ENCODE results near the gene IKBIP.

The IKBIP gene

GRCh38 chr12:98644712-98645571, at the start of gene IKBIP, which contains the start of gene APAF1 (continued):
- TF ChIP-seq, protein P1, sequence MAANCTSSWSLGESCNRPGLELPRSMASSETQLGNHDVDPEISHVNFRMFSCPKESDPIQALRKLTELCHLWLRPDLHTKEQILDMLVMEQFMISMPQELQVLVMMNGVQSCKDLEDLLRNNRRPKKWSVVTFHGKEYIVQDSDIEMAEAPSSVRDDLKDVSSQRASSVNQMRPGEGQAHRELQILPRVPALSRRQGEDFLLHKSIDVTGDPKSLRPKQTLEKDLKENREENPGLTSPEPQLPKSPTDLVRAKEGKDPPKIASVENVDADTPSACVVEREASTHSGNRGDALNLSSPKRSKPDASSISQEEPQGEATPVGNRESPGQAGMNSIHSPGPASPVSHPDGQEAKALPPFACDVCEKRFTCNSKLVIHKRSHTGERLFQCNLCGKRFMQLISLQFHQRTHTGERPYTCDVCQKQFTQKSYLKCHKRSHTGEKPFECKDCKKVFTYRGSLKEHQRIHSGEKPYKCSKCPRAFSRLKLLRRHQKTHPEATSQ (tag by site-specific recombination; IDR thresholded peaks at IDR 0.05): peak; percentile 81; the same call in 1 of the 2 replicates
- TF ChIP-seq ZNF701 (tag by site-specific recombination; IDR thresholded peaks at IDR 0.05) (no peak), ZNF433 (tag by site-specific recombination; IDR thresholded peaks at IDR 0.05; ENCODE audit: low read depth) (no peak; the same call in 1 of the 2 replicates), KLF9 (tag by site-specific recombination; IDR thresholded peaks at IDR 0.05; ENCODE audit: low read depth) (peak; percentile 96), ZNF335 (tag by site-specific recombination; conservative IDR thresholded peaks at IDR 0.05) (peak; percentile 75), EGR2 (tag by site-specific recombination; IDR thresholded peaks at IDR 0.05; ENCODE audit: low read depth) (peak; percentile 82), ZIC2 (tag by site-specific recombination; IDR thresholded peaks at IDR 0.05) (peak; percentile 47; the same call in 1 of the 2 replicates), ZBTB10 (tag by site-specific recombination; IDR thresholded peaks at IDR 0.05) (peak; percentile 98), ELK4 (IDR thresholded peaks at IDR 0.05; ENCODE audit: borderline replicate concordance, low read depth, low read length) (no peak), KLF8 (tag by site-specific recombination; IDR thresholded peaks at IDR 0.05) (peak; percentile 69), HOXA7 (CRISPR knock-in tag; IDR thresholded peaks at IDR 0.05; ENCODE audit: borderline replicate concordance) (no peak), KLF7 (tag by site-specific recombination; IDR thresholded peaks at IDR 0.05; ENCODE audit: borderline replicate concordance) (peak; percentile 67; the same call in 1 of the 2 replicates), ZNF341 (tag by site-specific recombination; IDR thresholded peaks at IDR 0.05; ENCODE audit: low read depth) (peak; percentile 34; the same call in 1 of the 2 replicates)
- TF ChIP-seq, protein P2, sequence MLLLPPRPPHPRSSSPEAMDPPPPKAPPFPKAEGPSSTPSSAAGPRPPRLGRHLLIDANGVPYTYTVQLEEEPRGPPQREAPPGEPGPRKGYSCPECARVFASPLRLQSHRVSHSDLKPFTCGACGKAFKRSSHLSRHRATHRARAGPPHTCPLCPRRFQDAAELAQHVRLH (tag by site-specific recombination; IDR thresholded peaks at IDR 0.05): peak; percentile 49; the same call in 1 of the 2 replicates
- TF ChIP-seq, protein P3, sequence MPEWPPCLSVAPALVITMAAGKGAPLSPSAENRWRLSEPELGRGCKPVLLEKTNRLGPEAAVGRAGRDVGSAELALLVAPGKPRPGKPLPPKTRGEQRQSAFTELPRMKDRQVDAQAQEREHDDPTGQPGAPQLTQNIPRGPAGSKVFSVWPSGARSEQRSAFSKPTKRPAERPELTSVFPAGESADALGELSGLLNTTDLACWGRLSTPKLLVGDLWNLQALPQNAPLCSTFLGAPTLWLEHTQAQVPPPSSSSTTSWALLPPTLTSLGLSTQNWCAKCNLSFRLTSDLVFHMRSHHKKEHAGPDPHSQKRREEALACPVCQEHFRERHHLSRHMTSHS (tag by site-specific recombination; IDR thresholded peaks at IDR 0.05): no peak
- TF ChIP-seq, protein P4, sequence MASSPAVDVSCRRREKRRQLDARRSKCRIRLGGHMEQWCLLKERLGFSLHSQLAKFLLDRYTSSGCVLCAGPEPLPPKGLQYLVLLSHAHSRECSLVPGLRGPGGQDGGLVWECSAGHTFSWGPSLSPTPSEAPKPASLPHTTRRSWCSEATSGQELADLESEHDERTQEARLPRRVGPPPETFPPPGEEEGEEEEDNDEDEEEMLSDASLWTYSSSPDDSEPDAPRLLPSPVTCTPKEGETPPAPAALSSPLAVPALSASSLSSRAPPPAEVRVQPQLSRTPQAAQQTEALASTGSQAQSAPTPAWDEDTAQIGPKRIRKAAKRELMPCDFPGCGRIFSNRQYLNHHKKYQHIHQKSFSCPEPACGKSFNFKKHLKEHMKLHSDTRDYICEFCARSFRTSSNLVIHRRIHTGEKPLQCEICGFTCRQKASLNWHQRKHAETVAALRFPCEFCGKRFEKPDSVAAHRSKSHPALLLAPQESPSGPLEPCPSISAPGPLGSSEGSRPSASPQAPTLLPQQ (tag by site-specific recombination; IDR thresholded peaks at IDR 0.05): peak; percentile 97
- TF ChIP-seq, protein P5, sequence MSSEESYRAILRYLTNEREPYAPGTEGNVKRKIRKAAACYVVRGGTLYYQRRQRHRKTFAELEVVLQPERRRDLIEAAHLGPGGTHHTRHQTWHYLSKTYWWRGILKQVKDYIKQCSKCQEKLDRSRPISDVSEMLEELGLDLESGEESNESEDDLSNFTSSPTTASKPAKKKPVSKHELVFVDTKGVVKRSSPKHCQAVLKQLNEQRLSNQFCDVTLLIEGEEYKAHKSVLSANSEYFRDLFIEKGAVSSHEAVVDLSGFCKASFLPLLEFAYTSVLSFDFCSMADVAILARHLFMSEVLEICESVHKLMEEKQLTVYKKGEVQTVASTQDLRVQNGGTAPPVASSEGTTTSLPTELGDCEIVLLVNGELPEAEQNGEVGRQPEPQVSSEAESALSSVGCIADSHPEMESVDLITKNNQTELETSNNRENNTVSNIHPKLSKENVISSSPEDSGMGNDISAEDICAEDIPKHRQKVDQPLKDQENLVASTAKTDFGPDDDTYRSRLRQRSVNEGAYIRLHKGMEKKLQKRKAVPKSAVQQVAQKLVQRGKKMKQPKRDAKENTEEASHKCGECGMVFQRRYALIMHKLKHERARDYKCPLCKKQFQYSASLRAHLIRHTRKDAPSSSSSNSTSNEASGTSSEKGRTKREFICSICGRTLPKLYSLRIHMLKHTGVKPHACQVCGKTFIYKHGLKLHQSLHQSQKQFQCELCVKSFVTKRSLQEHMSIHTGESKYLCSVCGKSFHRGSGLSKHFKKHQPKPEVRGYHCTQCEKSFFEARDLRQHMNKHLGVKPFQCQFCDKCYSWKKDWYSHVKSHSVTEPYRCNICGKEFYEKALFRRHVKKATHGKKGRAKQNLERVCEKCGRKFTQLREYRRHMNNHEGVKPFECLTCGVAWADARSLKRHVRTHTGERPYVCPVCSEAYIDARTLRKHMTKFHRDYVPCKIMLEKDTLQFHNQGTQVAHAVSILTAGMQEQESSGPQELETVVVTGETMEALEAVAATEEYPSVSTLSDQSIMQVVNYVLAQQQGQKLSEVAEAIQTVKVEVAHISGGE (tag by site-specific recombination; conservative IDR thresholded peaks at IDR 0.05; ENCODE audit: low read depth): peak; percentile 51; the same call in 1 of the 2 replicates
- TF ChIP-seq, protein P6, sequence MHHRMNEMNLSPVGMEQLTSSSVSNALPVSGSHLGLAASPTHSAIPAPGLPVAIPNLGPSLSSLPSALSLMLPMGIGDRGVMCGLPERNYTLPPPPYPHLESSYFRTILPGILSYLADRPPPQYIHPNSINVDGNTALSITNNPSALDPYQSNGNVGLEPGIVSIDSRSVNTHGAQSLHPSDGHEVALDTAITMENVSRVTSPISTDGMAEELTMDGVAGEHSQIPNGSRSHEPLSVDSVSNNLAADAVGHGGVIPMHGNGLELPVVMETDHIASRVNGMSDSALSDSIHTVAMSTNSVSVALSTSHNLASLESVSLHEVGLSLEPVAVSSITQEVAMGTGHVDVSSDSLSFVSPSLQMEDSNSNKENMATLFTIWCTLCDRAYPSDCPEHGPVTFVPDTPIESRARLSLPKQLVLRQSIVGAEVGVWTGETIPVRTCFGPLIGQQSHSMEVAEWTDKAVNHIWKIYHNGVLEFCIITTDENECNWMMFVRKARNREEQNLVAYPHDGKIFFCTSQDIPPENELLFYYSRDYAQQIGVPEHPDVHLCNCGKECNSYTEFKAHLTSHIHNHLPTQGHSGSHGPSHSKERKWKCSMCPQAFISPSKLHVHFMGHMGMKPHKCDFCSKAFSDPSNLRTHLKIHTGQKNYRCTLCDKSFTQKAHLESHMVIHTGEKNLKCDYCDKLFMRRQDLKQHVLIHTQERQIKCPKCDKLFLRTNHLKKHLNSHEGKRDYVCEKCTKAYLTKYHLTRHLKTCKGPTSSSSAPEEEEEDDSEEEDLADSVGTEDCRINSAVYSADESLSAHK (tag by site-specific recombination; IDR thresholded peaks at IDR 0.05): peak; percentile 59
- TF ChIP-seq, protein P7, sequence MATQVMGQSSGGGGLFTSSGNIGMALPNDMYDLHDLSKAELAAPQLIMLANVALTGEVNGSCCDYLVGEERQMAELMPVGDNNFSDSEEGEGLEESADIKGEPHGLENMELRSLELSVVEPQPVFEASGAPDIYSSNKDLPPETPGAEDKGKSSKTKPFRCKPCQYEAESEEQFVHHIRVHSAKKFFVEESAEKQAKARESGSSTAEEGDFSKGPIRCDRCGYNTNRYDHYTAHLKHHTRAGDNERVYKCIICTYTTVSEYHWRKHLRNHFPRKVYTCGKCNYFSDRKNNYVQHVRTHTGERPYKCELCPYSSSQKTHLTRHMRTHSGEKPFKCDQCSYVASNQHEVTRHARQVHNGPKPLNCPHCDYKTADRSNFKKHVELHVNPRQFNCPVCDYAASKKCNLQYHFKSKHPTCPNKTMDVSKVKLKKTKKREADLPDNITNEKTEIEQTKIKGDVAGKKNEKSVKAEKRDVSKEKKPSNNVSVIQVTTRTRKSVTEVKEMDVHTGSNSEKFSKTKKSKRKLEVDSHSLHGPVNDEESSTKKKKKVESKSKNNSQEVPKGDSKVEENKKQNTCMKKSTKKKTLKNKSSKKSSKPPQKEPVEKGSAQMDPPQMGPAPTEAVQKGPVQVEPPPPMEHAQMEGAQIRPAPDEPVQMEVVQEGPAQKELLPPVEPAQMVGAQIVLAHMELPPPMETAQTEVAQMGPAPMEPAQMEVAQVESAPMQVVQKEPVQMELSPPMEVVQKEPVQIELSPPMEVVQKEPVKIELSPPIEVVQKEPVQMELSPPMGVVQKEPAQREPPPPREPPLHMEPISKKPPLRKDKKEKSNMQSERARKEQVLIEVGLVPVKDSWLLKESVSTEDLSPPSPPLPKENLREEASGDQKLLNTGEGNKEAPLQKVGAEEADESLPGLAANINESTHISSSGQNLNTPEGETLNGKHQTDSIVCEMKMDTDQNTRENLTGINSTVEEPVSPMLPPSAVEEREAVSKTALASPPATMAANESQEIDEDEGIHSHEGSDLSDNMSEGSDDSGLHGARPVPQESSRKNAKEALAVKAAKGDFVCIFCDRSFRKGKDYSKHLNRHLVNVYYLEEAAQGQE (tag by site-specific recombination; IDR thresholded peaks at IDR 0.05): peak; percentile 70; the same call in 1 of the 2 replicates
